Panc1 (cell line): ENCODE measurements around the gene STAB2. TPM values are rescaled to one million over a fixed set of nuclear protein-coding genes. Genes with fewer than 3 reads are reported as not detected.

Source experiments
- ATAC-seq: fragments of 200-7000 bp; cut with Tn5 transposase; 2 replicates; pipeline ENCODE4 v1.9.1; 2020; ENCODE audit warnings: mild to moderate bottlenecking, moderate library complexity
- BruUV-seq: library from RNA; stranded (reverse); fragments of 400-500 nt; replicated peaks from 2 replicates; lab custom pipeline; 2021; lab: Mats Ljungman, UMichigan
- CTCF ChIA-PET: fragments of 300-600 bp; sonication (Branson Sonifier 250); formaldehyde crosslinking; loops from one replicate; lab custom pipeline; 2022; ENCODE audit warnings: antibody characterized with exemption; lab: Charles Lee
- POLR2A ChIA-PET: fragments of 300-600 bp; sonication (Branson Sonifier 250); formaldehyde crosslinking; loops from one replicate; lab custom pipeline; 2022; ENCODE audit warnings: antibody characterized with exemption; lab: Charles Lee
- DNase-seq: peaks from one replicate; pipeline ENCODE4 v3.0.0-alpha.2; 2010; ENCODE audit warnings: low read depth, low spot score
- H3K27ac ChIP-seq: 2 replicates; pipeline ENCODE4 v1.5.1; 2011; ENCODE audit warnings: mild to moderate bottlenecking, low read length, inconsistent platforms
- H3K27me3 ChIP-seq: fragments of 200-500 bp; sonication (Bioruptor generic); 2 replicates; pipeline ENCODE4 v1.6.0; 2014; ENCODE audit warnings: low read length, inconsistent platforms; ENCODE audit not compliant: control insufficient read depth, insufficient read depth
- H3K36me3 ChIP-seq: fragments of 200-500 bp; sonication (Bioruptor generic); 2 replicates; pipeline ENCODE4 v1.5.1; 2014; ENCODE audit warnings: inconsistent platforms, mild to moderate bottlenecking, low read length, moderate library complexity; ENCODE audit not compliant: control insufficient read depth, insufficient read depth
- H3K4me1 ChIP-seq: 2 replicates; pipeline ENCODE4 v1.5.1; 2011; ENCODE audit warnings: inconsistent platforms, mild to moderate bottlenecking, low read length, moderate library complexity; ENCODE audit not compliant: control insufficient read depth, insufficient read depth
- H3K4me3 ChIP-seq, 2 experiments: 2 replicates each; pipeline ENCODE4 v1.5.1; 2011 to 2012; ENCODE audit warnings: low read depth in 2 of 2, low read length in 2 of 2, mild to moderate bottlenecking in 2 of 2, inconsistent platforms in 1 of 2, moderate library complexity in 1 of 2
- H3K9me3 ChIP-seq: fragments of 200-500 bp; sonication (Bioruptor generic); 2 replicates; pipeline ENCODE4 v1.5.1; 2014; ENCODE audit warnings: low read depth, mild to moderate bottlenecking, inconsistent platforms, low read length, moderate library complexity; ENCODE audit not compliant: control insufficient read depth, insufficient read depth
- POLR2AphosphoS5 ChIP-seq: IDR thresholded peaks from 2 replicates; pipeline ENCODE4 v1.6.1; 2012; ENCODE audit warnings: mild to moderate bottlenecking, low read depth, low read length, moderate library complexity
- SIN3A ChIP-seq: IDR thresholded peaks from 2 replicates; pipeline ENCODE4 v1.6.1; 2012; ENCODE audit warnings: low read depth, mild to moderate bottlenecking, low read length, moderate library complexity, borderline replicate concordance; ENCODE audit not compliant: insufficient read depth
- TCF7L2 ChIP-seq: IDR thresholded peaks from 2 replicates; pipeline ENCODE4 v1.6.1; 2011; ENCODE audit warnings: mild to moderate bottlenecking, low read depth, low read length, inconsistent platforms
- in situ Hi-C: cut with HindIII; loops from 2 replicates; pipeline ENCODE4 v1.10.0; 2016; ENCODE audit warnings: low sequenced_read_pairs, low pct_unique_long_range_greater_than_20kb
- intact Hi-C: fragments of 100-400 bp; cut with micrococcal nuclease; formaldehyde crosslinking; loops from one replicate; pipeline ENCODE4 v1.10.0; 2022; ENCODE audit not compliant: unreplicated experiment
- total RNA-seq: library from RNA; stranded (reverse); gene quantifications from one replicate; pipeline ENCODE4 v1.2.1, GENCODE V29; 2021; ENCODE audit not compliant: unreplicated experiment
- TF ChIP-seq, protein P1 (sequence below), 2 experiments: IDR thresholded peaks; 2 replicates each; pipeline ENCODE4 v1.6.1; 2011 to 2012; ENCODE audit warnings: low read depth in 2 of 2, control low read depth in 1 of 2, low read length in 1 of 2, mild to moderate bottlenecking in 1 of 2, moderate library complexity in 1 of 2; ENCODE audit not compliant: insufficient read depth in 1 of 2
- TF ChIP-seq, protein P2 (sequence below): fragments of 450-650 bp; IDR thresholded peaks from 2 replicates; pipeline ENCODE4 v1.5.1; 2017; ENCODE audit warnings: mild to moderate bottlenecking

STAB2 gene
- total RNA-seq, 1 experiment from 2014 or later: not detected

DNA sequence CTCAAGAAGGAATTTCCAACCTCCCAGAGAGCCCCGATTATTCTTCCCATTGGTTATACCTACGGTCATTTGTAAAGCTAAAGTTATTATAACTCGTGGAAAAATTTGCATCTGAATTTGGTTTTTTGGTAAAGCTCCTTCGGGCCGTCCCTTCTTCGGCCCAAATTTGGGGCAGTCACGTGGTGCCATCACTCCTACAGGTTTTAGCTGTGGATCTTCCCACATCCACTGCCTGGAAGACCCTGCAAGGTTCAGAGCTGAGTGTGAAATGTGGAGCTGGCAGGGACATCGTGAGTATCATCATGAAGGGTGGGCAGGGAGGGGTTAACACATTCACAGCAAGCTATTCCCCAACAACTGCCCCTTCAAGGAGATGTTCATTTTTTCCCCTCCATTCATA, 148.2 kb downstream of the STAB2 start:
- ATAC-seq (no peak), DNase-seq (no peak)
- intact Hi-C loops (no loop called here), in situ Hi-C loops (no loop called here)
- peaks cover 11% of the 10 kb centered on the region for H3K27me3 ChIP-seq
- no peaks in the 10 kb centered on the region for H3K4me1 ChIP-seq
- TF ChIP-seq SIN3A (no peak), POLR2AphosphoS5 (no peak), TCF7L2 (no peak)
- TF ChIP-seq, protein P1, sequence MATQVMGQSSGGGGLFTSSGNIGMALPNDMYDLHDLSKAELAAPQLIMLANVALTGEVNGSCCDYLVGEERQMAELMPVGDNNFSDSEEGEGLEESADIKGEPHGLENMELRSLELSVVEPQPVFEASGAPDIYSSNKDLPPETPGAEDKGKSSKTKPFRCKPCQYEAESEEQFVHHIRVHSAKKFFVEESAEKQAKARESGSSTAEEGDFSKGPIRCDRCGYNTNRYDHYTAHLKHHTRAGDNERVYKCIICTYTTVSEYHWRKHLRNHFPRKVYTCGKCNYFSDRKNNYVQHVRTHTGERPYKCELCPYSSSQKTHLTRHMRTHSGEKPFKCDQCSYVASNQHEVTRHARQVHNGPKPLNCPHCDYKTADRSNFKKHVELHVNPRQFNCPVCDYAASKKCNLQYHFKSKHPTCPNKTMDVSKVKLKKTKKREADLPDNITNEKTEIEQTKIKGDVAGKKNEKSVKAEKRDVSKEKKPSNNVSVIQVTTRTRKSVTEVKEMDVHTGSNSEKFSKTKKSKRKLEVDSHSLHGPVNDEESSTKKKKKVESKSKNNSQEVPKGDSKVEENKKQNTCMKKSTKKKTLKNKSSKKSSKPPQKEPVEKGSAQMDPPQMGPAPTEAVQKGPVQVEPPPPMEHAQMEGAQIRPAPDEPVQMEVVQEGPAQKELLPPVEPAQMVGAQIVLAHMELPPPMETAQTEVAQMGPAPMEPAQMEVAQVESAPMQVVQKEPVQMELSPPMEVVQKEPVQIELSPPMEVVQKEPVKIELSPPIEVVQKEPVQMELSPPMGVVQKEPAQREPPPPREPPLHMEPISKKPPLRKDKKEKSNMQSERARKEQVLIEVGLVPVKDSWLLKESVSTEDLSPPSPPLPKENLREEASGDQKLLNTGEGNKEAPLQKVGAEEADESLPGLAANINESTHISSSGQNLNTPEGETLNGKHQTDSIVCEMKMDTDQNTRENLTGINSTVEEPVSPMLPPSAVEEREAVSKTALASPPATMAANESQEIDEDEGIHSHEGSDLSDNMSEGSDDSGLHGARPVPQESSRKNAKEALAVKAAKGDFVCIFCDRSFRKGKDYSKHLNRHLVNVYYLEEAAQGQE (IDR thresholded peaks at IDR 0.05; ENCODE audit: insufficient read depth in 1 of 2, low read depth in 2 of 2, low read length in 1 of 2): no peak
- TF ChIP-seq, protein P2, sequence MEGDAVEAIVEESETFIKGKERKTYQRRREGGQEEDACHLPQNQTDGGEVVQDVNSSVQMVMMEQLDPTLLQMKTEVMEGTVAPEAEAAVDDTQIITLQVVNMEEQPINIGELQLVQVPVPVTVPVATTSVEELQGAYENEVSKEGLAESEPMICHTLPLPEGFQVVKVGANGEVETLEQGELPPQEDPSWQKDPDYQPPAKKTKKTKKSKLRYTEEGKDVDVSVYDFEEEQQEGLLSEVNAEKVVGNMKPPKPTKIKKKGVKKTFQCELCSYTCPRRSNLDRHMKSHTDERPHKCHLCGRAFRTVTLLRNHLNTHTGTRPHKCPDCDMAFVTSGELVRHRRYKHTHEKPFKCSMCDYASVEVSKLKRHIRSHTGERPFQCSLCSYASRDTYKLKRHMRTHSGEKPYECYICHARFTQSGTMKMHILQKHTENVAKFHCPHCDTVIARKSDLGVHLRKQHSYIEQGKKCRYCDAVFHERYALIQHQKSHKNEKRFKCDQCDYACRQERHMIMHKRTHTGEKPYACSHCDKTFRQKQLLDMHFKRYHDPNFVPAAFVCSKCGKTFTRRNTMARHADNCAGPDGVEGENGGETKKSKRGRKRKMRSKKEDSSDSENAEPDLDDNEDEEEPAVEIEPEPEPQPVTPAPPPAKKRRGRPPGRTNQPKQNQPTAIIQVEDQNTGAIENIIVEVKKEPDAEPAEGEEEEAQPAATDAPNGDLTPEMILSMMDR: no peak
- ChIA-PET POLR2A (no interaction called here), CTCF (interaction anchor here (0.7 kb wide), 1 partner anchor 712 kb away, joined by 3 read pairs; no protein-coding TSS in a partner anchor)
- H3K9me3 ChIP-seq: no peaks in the 10 kb centered on the region
- no peak overlapping the region for H3K27ac ChIP-seq
- BruUV-seq: no TSS peak
- no peak overlapping the region for H3K4me3 ChIP-seq
- H3K36me3 ChIP-seq: no peaks in the 10 kb centered on the region

DNA sequence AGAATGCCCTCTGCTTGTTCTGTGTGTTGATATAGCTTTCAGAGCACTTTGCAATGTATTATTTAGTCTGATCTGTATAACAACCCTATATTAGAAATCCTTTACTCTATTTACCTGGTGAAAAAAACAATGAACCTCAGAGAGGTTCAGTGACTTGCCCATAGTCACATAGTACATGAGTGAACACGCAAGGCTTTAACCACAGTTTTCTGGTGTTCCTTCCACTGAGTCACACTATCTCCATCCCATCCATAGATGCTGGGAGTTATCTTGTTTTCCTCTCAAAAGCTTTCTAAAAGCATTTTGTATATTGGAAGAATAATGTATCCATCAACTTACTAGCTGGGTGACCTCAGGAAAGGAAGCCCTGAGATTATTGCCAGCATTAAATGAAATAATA, 149.5 kb downstream of the STAB2 start:
- H3K27me3 ChIP-seq: peaks cover 11% of the 10 kb centered on the region
- DNase-seq (no peak), ATAC-seq (no peak)
- no peaks in the 10 kb centered on the region for H3K4me1 ChIP-seq
- ChIA-PET CTCF (no interaction called here), POLR2A (no interaction called here)
- no peaks in the 10 kb centered on the region for H3K36me3 ChIP-seq
- no peak overlapping the region for H3K27ac ChIP-seq
- H3K4me3 ChIP-seq: no peak overlapping the region
- TF ChIP-seq POLR2AphosphoS5: no peak
- TF ChIP-seq, protein P1 (IDR thresholded peaks at IDR 0.05; ENCODE audit: insufficient read depth in 1 of 2, low read depth in 2 of 2, low read length in 1 of 2): no peak
- TF ChIP-seq TCF7L2: no peak
- no peak for TF ChIP-seq SIN3A
- TF ChIP-seq, protein P2: no peak
- intact Hi-C loops (no loop called here), in situ Hi-C loops (no loop called here)
- no TSS peak for BruUV-seq
- no peaks in the 10 kb centered on the region for H3K9me3 ChIP-seq
